HG02759 (cell line): ENCODE measurements around the gene SETD1B.
A peak's percentile ranks its signal among the peaks of the same experiment; 100 is the strongest.

Experiments
- ATAC-seq: cut with Tn5 transposase; IDR thresholded peaks from one replicate; pipeline ENCODE4 v1.9.1; 2021; ENCODE audit warnings: mild to moderate bottlenecking, moderate library complexity; ENCODE audit not compliant: unreplicated experiment

SETD1B gene

DNA sequence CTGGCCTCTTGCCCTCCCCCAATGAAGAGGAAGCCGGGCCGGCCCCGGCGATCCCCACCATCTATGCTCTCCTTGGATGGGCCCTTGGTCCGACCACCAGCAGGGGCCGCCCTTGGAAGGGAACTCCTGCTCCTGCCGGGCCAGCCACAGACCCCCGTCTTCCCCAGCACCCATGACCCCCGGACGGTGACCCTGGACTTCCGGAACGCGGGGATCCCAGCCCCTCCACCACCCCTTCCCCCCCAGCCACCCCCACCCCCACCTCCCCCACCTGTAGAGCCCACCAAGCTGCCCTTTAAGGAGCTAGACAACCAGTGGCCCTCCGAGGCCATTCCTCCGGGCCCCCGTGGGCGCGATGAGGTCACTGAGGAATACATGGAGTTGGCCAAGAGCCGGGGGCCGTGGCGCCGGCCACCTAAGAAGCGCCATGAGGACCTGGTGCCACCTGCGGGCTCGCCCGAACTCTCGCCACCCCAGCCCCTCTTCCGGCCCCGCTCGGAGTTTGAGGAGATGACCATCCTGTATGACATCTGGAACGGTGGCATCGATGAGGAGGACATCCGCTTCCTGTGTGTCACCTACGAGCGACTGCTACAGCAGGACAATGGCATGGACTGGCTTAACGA is 19.4 kb downstream of the SETD1B start:
- no peak for ATAC-seq

DNA sequence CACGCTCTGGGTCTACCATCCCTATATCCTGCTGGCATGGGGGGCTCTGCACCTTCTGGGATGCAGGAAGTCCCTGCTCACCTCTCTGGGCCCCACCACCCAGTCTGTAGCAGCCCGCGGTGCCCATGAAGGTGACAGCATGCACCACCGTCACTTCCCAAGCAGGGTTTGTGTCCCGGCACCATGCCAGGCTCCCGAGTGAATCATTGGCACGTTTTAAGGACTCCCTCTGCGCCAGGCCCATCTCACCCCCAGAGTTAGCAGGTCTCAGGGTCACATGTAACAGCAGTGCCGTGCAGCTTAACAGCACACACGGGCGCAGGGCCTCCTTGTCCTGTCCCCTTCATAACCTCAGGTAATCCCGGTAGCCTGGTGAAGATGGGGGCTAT is 19.9 kb downstream of the SETD1B start:
- no peak for ATAC-seq

DNA sequence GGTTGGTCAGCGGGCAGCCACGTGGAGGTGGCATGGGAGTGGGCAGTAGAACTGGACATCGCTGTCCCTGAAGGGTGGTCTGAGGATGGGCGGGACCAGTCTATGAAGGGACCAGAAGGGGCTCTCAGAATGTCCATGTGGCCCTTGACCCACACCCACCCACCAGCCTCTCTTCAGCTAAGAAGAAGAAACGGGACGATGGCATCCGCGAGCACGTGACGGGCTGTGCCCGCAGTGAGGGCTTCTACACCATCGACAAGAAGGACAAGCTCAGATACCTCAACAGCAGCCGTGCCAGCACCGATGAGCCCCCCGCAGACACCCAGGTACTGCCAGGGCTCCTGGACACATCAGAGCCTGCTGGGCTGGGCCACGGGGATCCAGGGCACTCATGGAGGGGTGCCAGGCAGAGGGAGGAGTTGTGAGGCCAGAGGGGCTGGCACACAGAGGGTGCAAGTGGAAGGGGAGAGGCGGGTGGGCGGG is 21.3 kb downstream of the SETD1B start:
- ATAC-seq: no peak

DNA sequence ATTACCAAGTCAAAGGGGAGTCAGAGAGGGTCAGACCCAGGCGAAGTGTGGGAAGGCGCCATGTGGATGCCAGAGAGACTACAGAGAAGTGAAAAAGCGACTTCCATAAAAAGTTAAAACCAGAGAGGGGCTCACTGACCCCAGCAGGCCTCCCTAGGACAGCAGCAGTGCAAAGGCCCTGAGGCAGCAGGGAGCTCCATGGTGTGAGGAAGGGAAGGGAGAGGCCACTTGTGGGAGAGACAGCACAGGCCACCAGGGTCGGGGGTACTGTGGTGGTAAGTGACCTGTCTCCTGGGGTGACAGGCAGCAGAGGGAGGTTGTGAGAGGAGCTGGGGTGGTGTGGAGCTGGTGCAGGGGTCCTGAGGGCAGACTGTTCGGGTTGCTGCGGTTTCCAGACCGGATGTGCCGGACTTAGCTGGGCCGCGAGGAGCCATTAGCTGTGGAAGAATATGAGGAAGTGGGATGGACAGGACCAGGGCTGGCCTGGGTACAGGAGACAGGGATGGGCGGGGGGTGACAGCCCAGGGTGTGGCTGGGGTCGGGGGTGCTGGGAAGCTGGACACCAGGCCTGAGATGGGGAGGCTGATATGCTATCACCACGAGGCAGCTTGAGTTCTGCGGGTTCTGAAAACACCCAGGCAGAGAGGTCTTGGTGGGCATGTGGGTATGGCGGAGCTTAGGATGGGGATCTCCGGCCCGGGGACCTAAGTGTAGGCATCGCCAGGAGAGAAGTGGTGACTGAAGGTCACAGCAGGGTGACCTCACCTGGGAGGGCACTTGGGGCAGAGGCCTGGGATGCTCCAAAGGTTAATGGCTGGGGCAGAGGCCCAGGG is 22.7 kb downstream of the SETD1B start:
- ATAC-seq: no peak

DNA sequence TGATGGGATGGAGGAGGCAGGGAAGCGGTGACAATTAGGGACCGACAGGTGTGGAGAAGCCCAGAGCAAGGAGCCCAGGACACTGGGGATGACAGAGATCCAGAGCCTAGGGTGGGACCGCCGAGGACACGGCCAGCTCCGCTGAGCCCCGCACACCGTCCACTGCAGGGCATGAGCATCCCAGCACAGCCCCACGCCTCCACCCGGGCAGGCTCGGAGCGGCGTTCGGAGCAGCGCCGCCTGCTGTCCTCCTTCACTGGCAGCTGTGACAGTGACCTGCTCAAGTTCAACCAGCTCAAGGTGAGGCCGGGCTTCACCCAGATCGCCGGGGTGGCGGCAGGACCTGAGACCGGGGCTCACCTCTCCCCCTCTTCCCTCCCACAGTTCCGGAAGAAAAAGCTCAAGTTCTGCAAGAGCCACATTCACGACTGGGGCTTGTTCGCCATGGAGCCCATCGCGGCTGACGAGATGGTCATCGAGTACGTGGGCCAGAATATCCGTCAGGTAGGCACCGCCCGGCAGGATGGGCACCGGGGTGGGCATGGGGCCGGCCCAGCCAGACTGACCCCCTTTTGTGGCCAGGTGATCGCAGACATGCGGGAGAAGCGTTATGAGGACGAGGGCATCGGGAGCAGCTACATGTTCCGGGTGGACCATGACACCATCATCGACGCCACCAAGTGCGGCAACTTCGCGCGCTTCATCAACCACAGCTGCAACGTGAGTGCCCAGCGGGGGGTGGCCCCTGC is 23.7 kb downstream of the SETD1B start:
- ATAC-seq: no peak

DNA sequence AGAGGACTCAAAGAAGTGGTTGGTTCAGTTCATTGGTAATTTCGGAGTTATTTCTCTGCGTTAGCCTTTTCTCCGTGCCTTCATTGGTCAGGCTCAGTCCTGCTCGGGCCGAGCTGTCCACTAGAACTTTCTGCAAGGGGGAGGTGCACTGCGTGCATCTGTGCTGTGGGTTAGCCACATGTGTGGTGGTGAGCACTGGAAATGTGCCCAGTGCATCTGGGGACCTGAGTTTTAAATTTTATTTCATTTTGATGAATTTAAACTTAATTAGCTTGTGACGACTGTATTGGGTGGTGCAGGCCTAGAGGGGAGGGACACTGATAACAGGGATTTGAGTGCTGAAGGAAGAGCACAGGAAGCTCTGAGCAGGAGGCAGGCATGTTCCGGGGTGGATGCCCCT is 24.5 kb downstream of the SETD1B start:
- ATAC-seq: no peak

DNA sequence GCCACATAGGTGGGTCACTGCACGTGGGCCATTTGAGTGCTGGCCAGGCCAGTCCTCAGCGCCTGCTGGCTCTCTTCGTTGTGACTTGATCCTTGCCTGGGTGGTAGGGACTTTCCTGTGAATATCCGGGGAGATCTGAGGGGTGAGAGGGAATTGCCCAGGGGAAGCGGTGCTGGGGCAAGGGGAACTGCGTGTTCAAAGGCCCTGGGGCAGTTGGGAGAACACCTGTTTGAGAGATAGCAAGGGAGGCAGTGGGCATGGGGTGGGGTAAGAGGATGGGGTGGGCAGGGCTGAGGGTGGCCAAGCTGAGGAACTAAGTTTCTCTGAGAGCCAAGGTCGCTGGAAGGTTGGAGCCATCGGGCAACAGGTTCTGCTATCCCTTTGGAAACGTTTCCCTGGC is 25.0 kb downstream of the SETD1B start:
- ATAC-seq: no peak

DNA sequence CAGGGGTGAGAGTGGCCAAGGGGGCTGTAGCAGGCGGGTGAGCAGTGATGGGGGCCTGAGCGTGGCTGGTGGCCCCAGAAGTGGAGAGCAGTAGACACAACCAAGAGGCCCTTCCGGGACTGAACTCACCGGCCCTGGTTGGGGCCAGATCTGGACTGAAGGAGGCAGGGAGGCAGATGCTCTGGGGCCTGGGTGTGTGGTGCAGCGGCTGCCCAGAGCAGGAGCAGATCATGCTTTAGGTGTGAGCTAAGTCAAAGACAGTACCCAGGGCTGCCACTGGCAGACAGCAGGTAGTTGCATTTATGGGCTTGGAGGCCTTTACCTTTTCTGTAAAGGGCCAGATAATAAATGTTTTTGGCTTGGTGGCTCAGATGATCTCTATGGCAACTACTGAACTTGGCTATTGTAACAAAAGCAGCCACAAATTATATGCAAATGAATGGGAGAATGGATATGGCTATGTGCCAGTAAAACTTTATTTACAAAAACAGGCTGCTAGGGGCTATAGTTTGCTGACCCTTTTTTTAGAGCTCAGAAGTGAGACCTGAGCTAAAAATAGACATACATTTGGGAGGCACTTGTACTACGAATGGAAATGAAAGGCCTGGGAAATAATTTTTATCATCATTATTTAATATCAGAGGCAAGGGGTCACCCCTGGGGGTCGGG is 25.6 kb downstream of the SETD1B start:
- no peak for ATAC-seq

DNA sequence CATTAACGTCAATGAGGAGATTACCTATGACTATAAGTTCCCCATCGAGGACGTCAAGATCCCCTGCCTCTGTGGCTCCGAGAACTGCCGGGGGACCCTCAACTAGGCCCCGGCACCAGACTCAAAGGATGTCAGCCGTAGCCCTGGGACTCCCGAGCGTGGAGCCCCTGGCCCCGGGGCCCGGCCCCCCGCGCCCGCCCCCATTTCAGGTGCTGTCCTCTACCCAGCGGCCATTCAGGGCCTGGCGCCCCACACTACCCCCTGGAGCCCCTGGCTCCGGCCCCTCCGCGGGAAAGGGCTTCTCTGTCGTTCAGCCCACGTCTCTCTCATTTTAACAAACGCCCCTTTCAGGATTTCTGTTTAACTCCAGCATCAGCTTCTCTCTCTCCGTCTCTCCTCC is 26.3 kb downstream of the SETD1B start:
- ATAC-seq: no peak

DNA sequence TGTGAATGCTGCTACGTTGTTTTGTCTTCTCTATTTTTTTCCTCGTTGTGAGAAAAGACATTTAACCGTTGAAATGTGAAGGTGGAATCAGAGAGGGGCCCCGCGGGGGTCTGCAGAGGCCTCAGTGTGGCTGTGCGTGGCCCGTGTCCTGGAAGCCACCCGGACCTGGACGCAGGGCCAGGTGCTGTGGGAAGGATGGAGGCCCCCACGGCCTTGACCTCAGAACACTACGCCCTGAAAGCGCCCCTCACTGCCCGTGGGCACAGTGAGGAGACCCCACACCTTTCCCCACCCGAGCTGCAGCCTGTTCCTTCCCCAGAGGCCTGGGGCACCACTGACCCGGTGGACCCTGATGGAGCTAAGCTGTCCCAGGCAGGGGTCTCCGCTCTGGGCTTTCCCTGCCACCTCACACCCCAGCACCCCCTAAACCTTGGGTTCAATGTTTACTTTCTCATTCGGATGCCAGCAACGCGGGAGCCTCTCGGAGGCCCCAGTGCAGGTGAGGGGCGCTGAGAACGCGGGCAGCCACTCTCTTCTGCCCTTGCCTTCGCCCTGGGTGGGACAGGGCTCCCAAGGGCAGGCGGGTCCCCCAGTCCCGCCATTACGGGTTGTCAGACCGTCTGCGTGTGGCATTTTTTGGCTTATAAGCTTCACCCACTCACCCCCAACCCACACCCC is 26.9 kb downstream of the SETD1B start:
- no peak for ATAC-seq

DNA sequence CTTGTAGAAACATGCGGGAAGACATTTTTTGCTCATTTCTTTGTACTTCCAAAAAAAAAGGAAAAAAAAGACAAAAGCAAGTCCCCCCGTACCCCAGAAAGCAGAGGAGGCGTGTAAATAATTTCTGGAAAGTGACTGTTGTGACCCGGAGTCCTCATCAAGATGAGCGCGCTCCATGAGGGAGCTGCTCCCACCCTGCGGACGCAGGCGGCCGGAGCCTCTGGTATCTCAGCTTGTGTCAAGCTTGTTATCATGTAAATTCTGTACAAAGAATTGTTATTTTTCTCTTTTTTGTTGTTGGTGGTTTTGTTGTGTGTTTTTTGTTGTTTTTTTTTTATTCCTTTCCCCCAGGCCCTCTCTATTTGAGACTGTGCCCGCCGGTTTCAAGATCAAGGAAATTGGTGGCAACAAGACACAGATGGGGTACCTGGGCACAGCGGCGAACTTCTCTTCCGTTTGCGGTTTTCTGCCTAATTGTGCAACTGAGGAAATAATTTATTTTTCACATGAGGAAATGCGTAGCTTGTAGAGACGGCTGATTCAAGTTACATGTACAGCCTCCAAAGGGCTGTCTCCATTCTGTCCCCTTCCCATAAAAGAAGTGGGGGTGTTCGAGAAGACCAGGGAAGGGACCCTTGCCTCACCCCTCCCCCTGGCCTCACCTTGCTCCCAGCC is 27.9 kb downstream of the SETD1B start:
- no peak for ATAC-seq

DNA sequence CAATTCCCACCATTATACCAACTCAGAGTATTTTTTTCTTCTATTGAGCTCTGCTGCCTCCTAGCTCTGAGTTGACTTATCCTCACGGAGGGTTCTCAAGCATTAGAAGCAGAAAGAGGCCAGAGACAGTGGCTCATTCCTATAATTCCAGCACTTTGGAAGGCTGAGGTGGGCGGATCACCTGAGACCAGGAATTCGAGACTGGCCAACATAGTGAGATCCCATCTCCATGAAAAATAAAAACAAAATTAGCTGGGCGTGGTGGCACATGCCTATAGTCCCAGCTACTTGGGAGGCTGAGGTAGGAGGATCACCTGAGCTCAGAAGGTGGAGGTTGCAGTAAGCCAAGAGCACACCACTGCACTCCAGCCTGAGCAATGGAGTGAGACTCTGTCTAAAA is 33.9 kb downstream of the SETD1B start:
- no peak for ATAC-seq

DNA sequence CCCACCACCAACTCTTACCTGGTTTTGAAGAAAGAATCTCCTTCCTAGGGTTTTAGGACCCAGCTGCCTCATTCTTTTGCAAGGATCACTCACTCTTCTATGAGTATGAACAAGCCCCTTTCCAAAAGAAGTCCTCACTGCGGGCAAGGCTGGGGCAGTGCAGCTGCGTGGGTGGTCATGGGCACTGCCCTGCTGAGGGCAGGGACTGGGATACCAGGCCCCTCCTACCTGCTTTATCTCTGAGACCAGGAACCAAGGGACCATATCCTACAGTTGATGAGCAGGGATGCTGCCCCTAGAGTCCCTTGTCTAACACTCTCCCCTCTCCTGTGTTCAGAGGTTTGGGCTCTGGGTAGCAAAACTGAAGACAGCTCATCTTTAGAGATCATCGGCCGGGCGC is 34.3 kb downstream of the SETD1B start:
- no peak for ATAC-seq

DNA sequence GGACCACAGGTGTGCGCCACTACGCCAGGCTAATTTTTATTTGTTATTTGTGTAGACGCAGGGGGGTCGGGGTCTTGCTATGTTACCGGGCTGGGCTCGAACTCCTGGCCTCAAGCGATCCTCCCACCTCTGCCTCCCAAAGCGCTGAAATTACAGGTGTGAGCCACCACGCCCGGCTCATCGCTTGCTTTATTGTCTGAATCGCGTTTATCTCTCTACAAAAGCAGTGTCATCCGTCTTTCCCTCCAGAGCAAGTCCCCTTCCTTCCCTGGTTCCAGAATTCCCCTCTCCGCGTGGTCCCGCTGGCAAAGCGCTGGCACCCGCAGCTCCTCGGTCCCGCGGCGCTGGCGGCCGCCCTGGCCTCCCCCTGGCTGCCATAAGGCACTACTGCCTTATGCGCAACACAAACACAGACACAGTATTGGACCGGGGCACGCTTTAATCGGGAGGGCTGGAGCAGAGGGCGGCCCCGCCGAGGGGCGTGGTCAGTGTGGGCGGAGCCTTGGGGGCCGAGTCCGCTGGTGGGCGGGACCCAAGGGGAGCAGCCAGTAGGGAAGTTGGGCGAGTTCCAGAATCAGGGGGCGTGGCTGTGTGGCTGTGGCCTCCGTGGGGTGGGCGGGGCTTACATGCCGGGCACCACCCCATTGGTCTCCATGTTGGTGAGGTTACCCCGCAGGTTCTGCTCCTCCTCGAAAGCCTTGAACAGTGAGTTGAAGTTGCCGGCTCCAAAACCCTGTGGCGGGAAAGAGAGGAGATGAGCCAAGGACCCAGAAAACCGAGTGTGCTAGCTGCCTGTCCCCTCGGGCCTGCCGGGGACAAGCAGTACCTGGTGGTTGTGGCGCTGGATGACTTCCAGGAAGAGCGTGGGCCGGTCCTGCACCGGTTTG is 35.5 kb downstream of the SETD1B start:
- peak; percentile 97 for ATAC-seq

DNA sequence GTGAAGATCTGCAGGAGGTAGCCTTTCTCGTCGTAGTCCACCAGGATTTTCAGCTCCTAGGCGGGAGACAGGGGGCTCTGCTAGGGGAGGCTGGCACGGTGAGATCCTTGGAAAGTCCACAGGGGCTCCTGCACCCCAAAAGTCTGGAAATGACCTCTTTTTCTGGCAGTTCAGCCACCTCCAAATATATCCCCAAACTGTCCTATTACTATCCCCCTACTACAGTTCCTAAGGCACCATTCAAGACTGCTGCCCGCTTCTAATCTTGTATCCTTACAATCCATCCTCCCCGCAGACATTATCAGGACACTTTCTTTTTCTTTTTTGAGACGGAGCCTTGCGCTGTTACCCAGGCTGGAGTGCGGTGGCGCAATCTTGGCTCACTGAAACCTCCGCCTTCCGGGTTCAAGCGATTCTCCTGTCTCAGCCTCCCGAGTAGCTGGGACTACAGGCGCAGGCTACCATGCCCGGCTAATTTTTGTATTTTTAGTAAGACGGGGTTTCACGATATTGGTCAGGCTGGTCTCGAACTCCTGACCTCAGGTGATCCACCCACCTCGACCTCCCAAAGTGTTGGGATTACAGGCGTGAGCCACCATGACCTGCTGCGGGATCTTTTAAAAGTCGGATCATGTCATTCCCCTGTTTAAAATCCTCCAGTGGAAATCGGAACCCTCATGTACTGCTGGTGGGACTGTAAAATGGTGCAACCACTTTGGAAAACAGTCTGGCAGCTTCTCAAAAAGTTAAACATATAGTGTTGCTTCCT is 36.4 kb downstream of the SETD1B start:
- no peak for ATAC-seq

DNA sequence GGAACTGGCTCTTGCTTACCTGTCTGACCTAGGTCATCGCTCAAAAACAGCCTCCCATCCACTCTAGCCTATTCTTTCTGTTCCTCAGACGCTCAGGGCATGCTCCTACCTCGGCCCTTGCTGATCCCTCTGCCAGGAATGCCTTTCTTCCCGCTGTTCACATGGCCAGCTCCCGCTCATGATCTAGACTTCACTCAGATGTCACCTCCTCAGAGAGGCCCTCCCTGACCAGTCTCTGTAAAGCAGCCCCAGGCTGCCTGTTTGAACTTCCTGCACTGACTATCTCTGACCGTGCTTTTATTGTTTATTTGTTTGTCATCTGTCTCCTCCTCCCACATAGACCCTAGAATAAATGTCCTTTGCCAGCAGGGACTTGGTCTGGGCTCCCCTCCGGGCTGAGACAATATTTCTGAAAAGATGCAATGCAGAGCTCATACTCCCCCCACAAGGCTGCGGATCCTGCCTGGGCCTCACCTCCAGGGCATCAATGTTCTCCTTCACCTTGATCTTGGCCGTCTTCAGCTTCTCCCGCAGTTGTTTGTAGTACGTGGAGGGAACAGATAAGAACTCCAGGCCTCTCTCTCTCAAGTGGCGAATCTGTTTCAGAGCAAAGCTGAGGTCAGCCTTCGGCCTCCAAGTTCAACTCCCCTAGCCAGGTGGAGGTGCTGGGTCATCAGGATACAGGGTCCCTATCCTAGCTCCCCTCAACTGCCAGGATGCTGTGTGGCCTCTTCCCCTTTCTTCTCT is 39.6 kb downstream of the SETD1B start:
- ATAC-seq: no peak

DNA sequence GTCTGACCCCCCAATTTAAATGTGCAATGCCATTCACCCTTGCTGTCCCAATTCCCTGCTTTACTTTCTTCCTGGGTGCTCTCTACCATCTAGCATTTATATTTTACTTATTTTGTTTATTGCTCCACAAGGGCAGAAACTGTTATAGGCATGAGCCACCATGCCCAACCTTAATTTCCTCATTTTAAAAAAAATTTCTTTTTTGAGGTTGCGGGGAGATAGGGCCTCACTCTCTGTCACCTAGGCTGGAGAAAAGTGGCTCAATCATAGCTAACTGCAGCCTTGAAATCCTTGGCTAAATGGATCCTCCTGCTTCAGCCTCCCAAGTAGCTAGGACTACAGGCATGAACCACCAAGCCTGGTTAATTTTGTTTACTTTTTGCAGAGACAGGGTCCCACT is 41.9 kb downstream of the SETD1B start:
- no peak for ATAC-seq

DNA sequence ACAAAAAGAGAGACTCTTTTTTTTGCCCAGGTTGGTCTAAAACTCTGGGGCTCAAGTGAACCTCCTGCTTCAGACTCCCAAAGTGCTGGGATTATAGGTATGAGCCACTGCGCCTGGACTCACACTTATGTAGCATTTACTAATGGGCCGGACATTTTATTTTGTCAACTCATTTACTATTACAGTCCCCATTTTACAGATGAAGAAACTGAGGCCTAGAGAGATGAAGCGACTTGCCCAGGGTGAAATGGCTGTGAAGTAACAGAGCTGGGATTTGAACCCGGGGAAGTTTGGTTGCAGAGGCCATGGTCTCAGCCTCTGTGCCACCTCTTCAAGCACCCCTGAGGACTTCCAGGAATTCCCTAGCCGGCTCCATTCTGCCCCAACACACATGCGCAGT is 45.4 kb downstream of the SETD1B start:
- ATAC-seq: no peak
